HEK293 (cell line): Measurements from ENCODE around the gene ADIG.

Experiments used
- CTCF ChIA-PET: fragments of 350-600 bp; formaldehyde crosslinking; extraction: SDS; loops from one replicate; lab custom pipeline; 2021; ENCODE audit warnings: antibody characterized with exemption; lab: Yijun Ruan, JAX
- POLR2A ChIA-PET: fragments of 300-600 bp; formaldehyde crosslinking; extraction: SDS; loops from one replicate; lab custom pipeline; 2020; ENCODE audit warnings: antibody characterized with exemption, inconsistent platforms; lab: Yijun Ruan, JAX
- H3K27ac ChIP-seq: fragments of 200-500 bp; sonication (Bioruptor generic); 2 replicates; pipeline ENCODE4 v1.5.1; 2014; ENCODE audit warnings: low read depth, low read length, control low read depth, inconsistent platforms; ENCODE audit errors: extremely low read depth
- H3K36me3 ChIP-seq, 2 experiments: fragments of 200-500 bp in 1 of 2; sonication (Bioruptor generic) in 1 of 2; 1 replicate in 1 of 2; 2 replicates in 1 of 2; pipeline ENCODE4 v1.5.1; 2014 to 2017; ENCODE audit warnings: inconsistent platforms in 2 of 2, low read length in 2 of 2; ENCODE audit not compliant: control insufficient read depth in 2 of 2, insufficient read depth in 1 of 2
- H3K4me1 ChIP-seq: fragments of 200-500 bp; sonication (Bioruptor generic); 2 replicates; pipeline ENCODE4 v1.5.1; 2014; ENCODE audit warnings: mild to moderate bottlenecking, low read length, inconsistent platforms; ENCODE audit not compliant: control insufficient read depth, insufficient read depth
- H3K4me3 ChIP-seq: 2 replicates; pipeline ENCODE4 v1.5.1; 2011; ENCODE audit warnings: low read depth, mild to moderate bottlenecking, control low read depth, low read length, moderate library complexity
- H3K9me3 ChIP-seq: fragments of 200-500 bp; sonication (Bioruptor generic); 2 replicates; pipeline ENCODE4 v1.5.1; 2014; ENCODE audit warnings: low read depth, low read length, inconsistent platforms; ENCODE audit not compliant: control insufficient read depth, insufficient read depth
- BCL11B ChIP-seq: fragments of 450-650 bp; formaldehyde crosslinking; IDR thresholded peaks from 2 replicates; pipeline ENCODE4 v1.5.1; 2016; ENCODE audit warnings: low read depth, missing biosample characterization, missing genetic modification characterization
- EGR2 ChIP-seq: fragments of 450-650 bp; formaldehyde crosslinking; IDR thresholded peaks from 2 replicates; pipeline ENCODE4 v1.5.1; 2016; ENCODE audit warnings: low read depth, missing biosample characterization, missing genetic modification characterization
- GFI1B ChIP-seq: fragments of 450-650 bp; formaldehyde crosslinking; IDR thresholded peaks from 2 replicates; pipeline ENCODE4 v1.5.1; 2016; ENCODE audit warnings: missing biosample characterization, missing genetic modification characterization
- IKZF3 ChIP-seq: fragments of 450-650 bp; IDR thresholded peaks from 2 replicates; pipeline ENCODE4 v1.5.0; 2018; ENCODE audit warnings: missing biosample characterization, mild to moderate bottlenecking, missing genetic modification characterization, moderate library complexity
- KLF1 ChIP-seq: fragments of 450-650 bp; formaldehyde crosslinking; IDR thresholded peaks from 2 replicates; pipeline ENCODE4 v1.5.1; 2016; ENCODE audit warnings: missing biosample characterization, missing genetic modification characterization
- MZF1 ChIP-seq: fragments of 450-650 bp; formaldehyde crosslinking; IDR thresholded peaks from 2 replicates; pipeline ENCODE4 v1.5.1; 2017; ENCODE audit warnings: missing biosample characterization, missing genetic modification characterization, borderline replicate concordance
- ZBTB1 ChIP-seq: fragments of 450-650 bp; formaldehyde crosslinking; IDR thresholded peaks from 2 replicates; pipeline ENCODE4 v1.5.1; 2016; ENCODE audit warnings: missing biosample characterization, missing genetic modification characterization
- ZBTB21 ChIP-seq: fragments of 450-650 bp; formaldehyde crosslinking; IDR thresholded peaks from 2 replicates; pipeline ENCODE4 v1.5.1; 2017; ENCODE audit warnings: missing biosample characterization, missing genetic modification characterization
- ZBTB7A ChIP-seq: fragments of 450-650 bp; formaldehyde crosslinking; IDR thresholded peaks from 2 replicates; pipeline ENCODE4 v1.5.1; 2016; ENCODE audit warnings: low read depth, missing biosample characterization, missing genetic modification characterization
- ZFP41 ChIP-seq: fragments of 450-650 bp; formaldehyde crosslinking; IDR thresholded peaks from 2 replicates; pipeline ENCODE4 v1.5.1; 2016; ENCODE audit warnings: missing biosample characterization, missing genetic modification characterization, borderline replicate concordance
- ZNF121 ChIP-seq: fragments of 450-650 bp; formaldehyde crosslinking; IDR thresholded peaks from 2 replicates; pipeline ENCODE4 v1.5.1; 2016; ENCODE audit warnings: missing biosample characterization, missing genetic modification characterization
- ZNF132 ChIP-seq: fragments of 450-650 bp; formaldehyde crosslinking; IDR thresholded peaks from 2 replicates; pipeline ENCODE4 v1.5.1; 2017; ENCODE audit warnings: missing biosample characterization, missing genetic modification characterization, borderline replicate concordance
- ZNF146 ChIP-seq: fragments of 450-650 bp; formaldehyde crosslinking; IDR thresholded peaks from 2 replicates; pipeline ENCODE4 v1.5.1; 2016; ENCODE audit warnings: missing biosample characterization, missing genetic modification characterization
- ZNF214 ChIP-seq: fragments of 450-650 bp; formaldehyde crosslinking; IDR thresholded peaks from 2 replicates; pipeline ENCODE4 v1.5.1; 2017; ENCODE audit warnings: missing biosample characterization, mild to moderate bottlenecking, missing genetic modification characterization, borderline replicate concordance
- ZNF292 ChIP-seq: fragments of 450-650 bp; formaldehyde crosslinking; IDR thresholded peaks from 2 replicates; pipeline ENCODE4 v1.5.1; 2016; ENCODE audit warnings: low read depth, missing biosample characterization, missing genetic modification characterization, borderline replicate concordance
- ZNF394 ChIP-seq: fragments of 450-650 bp; formaldehyde crosslinking; IDR thresholded peaks from 2 replicates; pipeline ENCODE4 v1.5.1; 2016; ENCODE audit warnings: missing biosample characterization, missing genetic modification characterization, mild to moderate bottlenecking, moderate library complexity, borderline replicate concordance
- ZNF404 ChIP-seq: fragments of 450-650 bp; formaldehyde crosslinking; IDR thresholded peaks from 2 replicates; pipeline ENCODE4 v1.5.1; 2017; ENCODE audit warnings: missing biosample characterization, missing genetic modification characterization
- ZNF530 ChIP-seq: fragments of 450-650 bp; formaldehyde crosslinking; IDR thresholded peaks from 2 replicates; pipeline ENCODE4 v1.5.1; 2016; ENCODE audit warnings: low read depth, missing biosample characterization, missing genetic modification characterization
- ZNF544 ChIP-seq: fragments of 450-650 bp; formaldehyde crosslinking; IDR thresholded peaks from 2 replicates; pipeline ENCODE4 v1.5.0; 2017; ENCODE audit warnings: missing biosample characterization, missing genetic modification characterization
- ZSCAN23 ChIP-seq: fragments of 450-650 bp; formaldehyde crosslinking; IDR thresholded peaks from 2 replicates; pipeline ENCODE4 v1.5.1; 2016; ENCODE audit warnings: missing biosample characterization, missing genetic modification characterization
- ZXDB ChIP-seq: fragments of 450-650 bp; formaldehyde crosslinking; IDR thresholded peaks from 2 replicates; pipeline ENCODE4 v1.5.1; 2016; ENCODE audit warnings: missing biosample characterization, missing genetic modification characterization
- TF ChIP-seq, protein P1 (sequence below): fragments of 450-650 bp; formaldehyde crosslinking; IDR thresholded peaks from 2 replicates; pipeline ENCODE4 v1.5.1; 2016; ENCODE audit warnings: missing biosample characterization, missing genetic modification characterization, low read depth
- TF ChIP-seq, protein P2 (sequence below): fragments of 450-650 bp; formaldehyde crosslinking; IDR thresholded peaks from 2 replicates; pipeline ENCODE4 v1.5.1; 2016; ENCODE audit warnings: missing biosample characterization, missing genetic modification characterization
- TF ChIP-seq, protein P3 (sequence below): sonication (generic); formaldehyde crosslinking; IDR thresholded peaks from 2 replicates; pipeline ENCODE4 v1.8.1; 2022; ENCODE audit warnings: mild to moderate bottlenecking, moderate library complexity, missing genetic modification reagents

ADIG gene

DNA sequence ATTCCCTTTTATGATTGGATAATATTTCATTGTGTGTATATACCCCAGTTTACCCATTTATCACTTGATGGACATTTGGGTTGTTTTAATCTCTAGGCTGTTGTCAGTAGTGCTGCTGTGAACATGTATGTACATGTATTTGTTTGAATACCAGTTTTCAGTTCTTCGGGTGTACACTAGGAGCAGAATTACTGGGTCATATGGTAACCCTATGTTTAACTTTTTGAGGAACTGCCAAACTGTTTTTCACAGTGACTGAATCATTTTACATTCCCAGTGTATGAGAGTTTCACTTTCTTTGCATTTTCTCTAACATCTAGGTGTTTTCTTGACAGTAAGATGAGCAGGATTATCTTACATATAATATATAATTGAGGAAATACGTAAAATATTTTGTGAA, 44.7 kb upstream of the ADIG start (continued):
- TF ChIP-seq ZBTB21 (no peak), ZNF530 (tag by site-specific recombination) (no peak), ZNF394 (tag by site-specific recombination) (no peak), ZSCAN23 (tag by site-specific recombination) (no peak), ZBTB1 (tag by site-specific recombination) (no peak)
- TF ChIP-seq, all 188 proteins: peak for 0

DNA sequence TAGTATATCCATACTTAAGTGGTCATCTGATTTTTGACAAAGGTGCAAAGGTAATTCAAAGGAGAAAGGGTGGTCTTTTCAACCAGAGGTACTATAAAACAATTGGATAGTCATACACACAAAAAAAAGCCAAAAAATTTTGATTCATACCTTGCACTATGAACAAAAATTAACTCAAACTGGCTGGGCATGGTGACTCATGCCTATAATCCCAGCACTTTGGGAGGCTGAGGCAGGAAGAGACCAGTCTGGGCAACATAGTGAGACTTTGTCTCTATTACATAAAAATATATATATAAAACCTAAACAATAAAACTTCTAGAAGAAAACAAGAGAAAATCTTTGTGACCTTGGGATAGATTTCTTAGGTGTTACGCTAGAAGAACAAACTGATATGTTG, 43.8 kb upstream of the ADIG start:
- no peak overlapping the region for H3K27ac ChIP-seq
- no peaks in the 10 kb centered on the region for H3K9me3 ChIP-seq
- TF ChIP-seq ZXDB (no peak), ZNF544 (tag by site-specific recombination) (no peak), MZF1 (tag by site-specific recombination) (no peak), KLF1 (no peak), ZNF146 (tag by site-specific recombination) (no peak), ZBTB7A (no peak), ZNF132 (tag by site-specific recombination) (no peak), ZNF121 (tag by site-specific recombination) (no peak)
- no peak overlapping the region for H3K4me3 ChIP-seq
- POLR2A ChIA-PET: no interaction called here
- CTCF ChIA-PET: no interaction called here
- H3K36me3 ChIP-seq: peaks cover 17 to 92% of the 10 kb centered on the region in 2 experiments
- no peaks in the 10 kb centered on the region for H3K4me1 ChIP-seq

DNA sequence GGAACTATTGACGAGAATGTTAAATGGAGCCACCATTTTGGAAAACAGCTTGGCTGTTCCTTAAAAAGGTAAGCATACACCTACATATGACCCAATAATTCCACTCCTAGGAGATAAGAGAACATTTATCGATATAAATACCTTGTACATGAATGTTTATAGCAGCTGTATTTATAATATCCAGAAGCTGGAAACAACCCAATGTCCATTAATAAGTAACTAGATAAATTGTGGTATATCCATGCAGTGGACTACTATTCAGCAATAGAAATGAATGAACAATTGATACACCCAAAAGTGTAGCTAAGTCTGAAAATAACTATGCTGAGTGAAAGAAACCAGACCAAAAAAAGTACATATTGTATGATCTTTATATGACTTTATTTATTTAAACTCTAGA, 42.2 kb upstream of the ADIG start:
- H3K9me3 ChIP-seq: no peaks in the 10 kb centered on the region
- ChIA-PET CTCF (interaction anchor here (0.5 to 1.3 kb wide), 3 partner anchors 93 to 1342 kb away, joined by 3 to 4 read pairs (median 4); partner anchors contain the start of gene SNHG17), POLR2A (no interaction called here)
- H3K27ac ChIP-seq: no peak overlapping the region
- no peak overlapping the region for H3K4me3 ChIP-seq
- TF ChIP-seq, protein P1, sequence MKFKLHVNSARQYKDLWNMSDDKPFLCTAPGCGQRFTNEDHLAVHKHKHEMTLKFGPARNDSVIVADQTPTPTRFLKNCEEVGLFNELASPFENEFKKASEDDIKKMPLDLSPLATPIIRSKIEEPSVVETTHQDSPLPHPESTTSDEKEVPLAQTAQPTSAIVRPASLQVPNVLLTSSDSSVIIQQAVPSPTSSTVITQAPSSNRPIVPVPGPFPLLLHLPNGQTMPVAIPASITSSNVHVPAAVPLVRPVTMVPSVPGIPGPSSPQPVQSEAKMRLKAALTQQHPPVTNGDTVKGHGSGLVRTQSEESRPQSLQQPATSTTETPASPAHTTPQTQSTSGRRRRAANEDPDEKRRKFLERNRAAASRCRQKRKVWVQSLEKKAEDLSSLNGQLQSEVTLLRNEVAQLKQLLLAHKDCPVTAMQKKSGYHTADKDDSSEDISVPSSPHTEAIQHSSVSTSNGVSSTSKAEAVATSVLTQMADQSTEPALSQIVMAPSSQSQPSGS (tag by site-specific recombination): no peak
- TF ChIP-seq ZNF292 (tag by site-specific recombination) (no peak), GFI1B (tag by site-specific recombination) (no peak), ZNF214 (no peak), EGR2 (no peak), BCL11B (tag by site-specific recombination) (no peak), IKZF3 (tag by site-specific recombination) (no peak), ZFP41 (tag by site-specific recombination) (no peak), ZNF404 (tag by site-specific recombination) (no peak)
- TF ChIP-seq, protein P2, sequence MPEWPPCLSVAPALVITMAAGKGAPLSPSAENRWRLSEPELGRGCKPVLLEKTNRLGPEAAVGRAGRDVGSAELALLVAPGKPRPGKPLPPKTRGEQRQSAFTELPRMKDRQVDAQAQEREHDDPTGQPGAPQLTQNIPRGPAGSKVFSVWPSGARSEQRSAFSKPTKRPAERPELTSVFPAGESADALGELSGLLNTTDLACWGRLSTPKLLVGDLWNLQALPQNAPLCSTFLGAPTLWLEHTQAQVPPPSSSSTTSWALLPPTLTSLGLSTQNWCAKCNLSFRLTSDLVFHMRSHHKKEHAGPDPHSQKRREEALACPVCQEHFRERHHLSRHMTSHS (tag by site-specific recombination): no peak
- TF ChIP-seq, protein P3, sequence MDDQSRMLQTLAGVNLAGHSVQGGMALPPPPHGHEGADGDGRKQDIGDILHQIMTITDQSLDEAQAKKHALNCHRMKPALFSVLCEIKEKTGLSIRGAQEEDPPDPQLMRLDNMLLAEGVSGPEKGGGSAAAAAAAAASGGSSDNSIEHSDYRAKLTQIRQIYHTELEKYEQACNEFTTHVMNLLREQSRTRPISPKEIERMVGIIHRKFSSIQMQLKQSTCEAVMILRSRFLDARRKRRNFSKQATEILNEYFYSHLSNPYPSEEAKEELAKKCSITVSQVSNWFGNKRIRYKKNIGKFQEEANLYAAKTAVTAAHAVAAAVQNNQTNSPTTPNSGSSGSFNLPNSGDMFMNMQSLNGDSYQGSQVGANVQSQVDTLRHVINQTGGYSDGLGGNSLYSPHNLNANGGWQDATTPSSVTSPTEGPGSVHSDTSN (CRISPR knock-in tag): no peak
- TF ChIP-seq, all 188 proteins: peak for 0
- Histone ChIP-seq H3K36me3 (peaks cover 20 to 93% of the 10 kb centered on the region in 2 experiments), H3K4me1 (no peaks in the 10 kb centered on the region)
